Type B pancreatic cell (in vitro differentiated cells): ENCODE data around the gene GFAP. TPM values are rescaled to one million over a fixed set of nuclear protein-coding genes. Genes with fewer than 3 reads are reported as not detected.

Source experiments
- DNase-seq: peaks from one replicate; pipeline ENCODE4 v3.0.0; 2021; ENCODE audit warnings: mixed read lengths; ENCODE audit not compliant: unreplicated experiment; ENCODE audit errors: extremely low spot score
- H3K27ac Mint-ChIP-seq: 2 replicates; pipeline ENCODE4 v1.8.0; 2021; ENCODE audit warnings: mild to moderate bottlenecking, mixed read lengths
- H3K27me3 Mint-ChIP-seq: 2 replicates; pipeline ENCODE4 v1.8.0; 2021; ENCODE audit warnings: mixed read lengths
- H3K36me3 Mint-ChIP-seq: 2 replicates; pipeline ENCODE4 v1.8.0; 2021; ENCODE audit warnings: mixed read lengths
- H3K4me1 Mint-ChIP-seq: one replicate; pipeline ENCODE4 v1.8.0; 2021; ENCODE audit warnings: mixed read lengths; ENCODE audit not compliant: unreplicated experiment
- H3K4me3 Mint-ChIP-seq: 2 replicates; pipeline ENCODE4 v1.8.0; 2021; ENCODE audit warnings: mild to moderate bottlenecking, mixed read lengths
- H3K9me3 Mint-ChIP-seq: 2 replicates; pipeline ENCODE4 v1.8.0; 2021; ENCODE audit warnings: mixed read lengths
- CTCF ChIP-seq: fragments of 200-600 bp; sonication (generic); conservative IDR thresholded peaks from 2 replicates; pipeline ENCODE4 v1.5.0; 2021; ENCODE audit warnings: antibody characterized with exemption, mild to moderate bottlenecking
- total RNA-seq: library from RNA; stranded (reverse); gene quantifications from 2 replicates; pipeline ENCODE4 v1.2.1, GENCODE V29; 2021; ENCODE audit warnings: low replicate concordance

The GFAP gene
- total RNA-seq, 1 donor from 2014 or later: 0.10 TPM

- DNase-seq: no peak
- no peak for TF ChIP-seq CTCF
- Mint-ChIP-seq H3K27me3 (peaks cover 32% of the 10 kb centered on the region), H3K4me1 (peaks cover 6% of the 10 kb centered on the region), H3K4me3 (no peak overlapping the region), H3K36me3 (no peaks in the 10 kb centered on the region), H3K27ac (no peak overlapping the region), H3K9me3 (no peaks in the 10 kb centered on the region)
These were observed 8.3 kb downstream of the GFAP start for GRCh38 chr17:44906763-44907728.

GRCh38 chr17:44906010-44906646 lies 9.2 kb downstream of the GFAP start:
- TF ChIP-seq CTCF: no peak
- Mint-ChIP-seq H3K36me3 (no peaks in the 10 kb centered on the region), H3K4me1 (peaks cover 6% of the 10 kb centered on the region), H3K27ac (peak overlapping the region; percentile 9), H3K4me3 (no peak overlapping the region), H3K9me3 (no peaks in the 10 kb centered on the region), H3K27me3 (peaks cover 25% of the 10 kb centered on the region)
- no peak for DNase-seq

DNA sequence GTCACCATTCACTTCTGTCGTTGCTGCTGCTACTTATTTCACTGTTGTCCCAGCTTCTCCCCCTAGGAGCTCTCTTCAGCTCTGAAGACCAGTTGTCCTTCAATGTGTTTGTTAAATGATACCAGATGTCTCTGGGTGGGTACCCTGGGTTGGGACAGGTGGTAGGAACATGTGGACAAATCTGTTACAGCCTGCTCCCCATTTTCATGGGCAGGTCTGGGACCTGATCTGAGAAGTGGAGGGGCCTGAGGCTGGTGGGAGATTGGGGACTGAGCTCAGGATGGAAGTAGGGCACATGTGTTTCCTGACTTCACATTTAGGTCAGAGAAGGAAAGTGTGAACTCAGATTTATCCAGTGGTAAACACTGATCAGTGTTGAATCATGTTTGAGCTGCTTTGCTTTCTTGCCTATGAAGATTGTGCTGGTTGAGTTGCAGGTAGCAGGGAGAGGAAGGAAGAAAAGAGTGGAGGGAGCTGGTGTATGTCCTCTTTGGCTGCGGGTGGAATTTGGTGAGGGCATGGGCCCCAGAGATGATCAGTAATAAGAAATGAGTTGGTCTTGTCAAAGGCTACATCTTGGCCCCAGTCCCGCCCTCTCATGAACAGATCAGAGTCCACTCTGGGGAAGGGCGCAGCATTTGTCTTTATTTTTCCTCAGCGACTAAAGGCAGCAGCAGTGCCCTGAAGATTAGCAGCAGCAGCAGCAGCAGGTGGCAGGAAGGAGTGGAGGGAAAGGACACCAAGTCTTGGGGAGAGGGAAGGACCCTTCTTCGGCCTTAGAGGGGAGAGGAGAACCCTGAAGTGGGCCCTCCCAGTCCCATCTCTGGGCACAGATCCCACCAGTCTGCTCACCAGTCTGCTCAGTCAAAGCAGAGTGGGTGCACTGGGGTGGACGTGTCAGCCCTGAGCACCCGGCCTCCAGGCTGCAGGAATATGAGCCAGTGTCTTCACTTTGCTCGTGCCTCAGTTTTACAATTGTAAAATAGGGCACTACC lies 10.0 kb downstream of the GFAP start:
- H3K4me1 Mint-ChIP-seq: no peaks in the 10 kb centered on the region
- no peak for TF ChIP-seq CTCF
- H3K27ac Mint-ChIP-seq: no peak overlapping the region
- no peak for DNase-seq
- H3K9me3 Mint-ChIP-seq: no peaks in the 10 kb centered on the region
- H3K27me3 Mint-ChIP-seq: peaks cover 16% of the 10 kb centered on the region
- H3K36me3 Mint-ChIP-seq: no peaks in the 10 kb centered on the region
- H3K4me3 Mint-ChIP-seq: no peak overlapping the region

- Mint-ChIP-seq H3K27ac (no peak overlapping the region), H3K36me3 (no peaks in the 10 kb centered on the region), H3K9me3 (no peaks in the 10 kb centered on the region), H3K4me1 (no peaks in the 10 kb centered on the region), H3K27me3 (peaks cover 8% of the 10 kb centered on the region), H3K4me3 (no peak overlapping the region)
- no peak for TF ChIP-seq CTCF
- DNase-seq: no peak
These were observed 11.0 kb downstream of the GFAP start for GRCh38 chr17:44904001-44904984.
